ENCODE measurements around the gene STARD8.

DNA sequence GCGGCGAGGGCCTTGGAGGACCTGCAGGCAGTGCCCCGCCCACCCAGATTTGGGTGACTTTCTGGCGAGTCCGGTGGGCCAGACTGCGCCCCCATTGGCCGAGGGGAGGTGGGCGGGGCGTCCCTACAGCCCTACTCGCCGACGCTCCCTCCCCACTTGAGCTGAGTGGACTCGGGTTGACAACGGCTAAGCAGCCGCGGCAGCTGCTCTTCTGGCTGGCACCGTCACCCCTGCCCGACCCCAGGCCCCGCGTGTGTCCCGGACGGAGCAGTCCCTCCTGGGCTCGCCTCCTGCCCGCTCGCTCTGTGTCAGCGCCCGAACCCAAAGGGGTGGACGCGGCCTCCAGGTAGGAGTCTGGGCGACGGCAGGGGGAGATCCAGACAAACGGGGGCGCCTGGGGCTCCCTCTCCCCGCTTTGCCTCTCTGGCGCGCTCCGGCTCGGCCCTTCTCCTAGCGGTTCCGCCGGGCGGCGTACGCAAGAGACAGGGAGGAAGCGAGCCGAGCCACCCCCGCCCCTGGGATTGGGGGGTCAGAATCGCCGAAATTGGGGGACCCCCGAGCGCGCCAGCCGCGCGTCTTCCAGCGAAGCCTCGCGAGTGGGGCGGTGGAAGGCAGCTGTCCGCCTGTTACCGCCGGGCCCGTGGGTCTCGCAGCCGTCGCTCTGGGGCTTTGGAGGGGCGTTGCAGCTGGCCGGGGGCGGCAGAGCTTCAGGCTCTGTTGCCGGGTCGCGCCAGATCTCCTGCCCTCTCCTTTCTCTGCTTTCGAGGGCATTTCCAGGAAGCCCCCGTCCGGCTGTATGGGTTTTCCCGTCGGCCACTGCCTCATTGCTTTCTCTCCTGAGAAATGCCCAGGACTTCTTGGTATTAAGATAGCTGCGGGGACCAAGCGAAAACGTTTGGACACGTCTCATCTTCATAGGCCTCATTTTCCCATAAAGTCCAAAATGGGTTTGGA is 46.3 kb downstream of the STARD8 start:
- TF ChIP-seq, protein P1, sequence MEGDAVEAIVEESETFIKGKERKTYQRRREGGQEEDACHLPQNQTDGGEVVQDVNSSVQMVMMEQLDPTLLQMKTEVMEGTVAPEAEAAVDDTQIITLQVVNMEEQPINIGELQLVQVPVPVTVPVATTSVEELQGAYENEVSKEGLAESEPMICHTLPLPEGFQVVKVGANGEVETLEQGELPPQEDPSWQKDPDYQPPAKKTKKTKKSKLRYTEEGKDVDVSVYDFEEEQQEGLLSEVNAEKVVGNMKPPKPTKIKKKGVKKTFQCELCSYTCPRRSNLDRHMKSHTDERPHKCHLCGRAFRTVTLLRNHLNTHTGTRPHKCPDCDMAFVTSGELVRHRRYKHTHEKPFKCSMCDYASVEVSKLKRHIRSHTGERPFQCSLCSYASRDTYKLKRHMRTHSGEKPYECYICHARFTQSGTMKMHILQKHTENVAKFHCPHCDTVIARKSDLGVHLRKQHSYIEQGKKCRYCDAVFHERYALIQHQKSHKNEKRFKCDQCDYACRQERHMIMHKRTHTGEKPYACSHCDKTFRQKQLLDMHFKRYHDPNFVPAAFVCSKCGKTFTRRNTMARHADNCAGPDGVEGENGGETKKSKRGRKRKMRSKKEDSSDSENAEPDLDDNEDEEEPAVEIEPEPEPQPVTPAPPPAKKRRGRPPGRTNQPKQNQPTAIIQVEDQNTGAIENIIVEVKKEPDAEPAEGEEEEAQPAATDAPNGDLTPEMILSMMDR (IDR thresholded peaks at IDR 0.05) = no peak
- TF ChIP-seq EZH2 (IDR thresholded peaks at IDR 0.05; ENCODE audit: borderline replicate concordance, insufficient read depth, low read depth, low read length, poor library complexity, severe bottlenecking) = no peak

Data from B cell (primary cell).